A673 (cell line): ENCODE data around the gene FOSL1. TPM values are rescaled to one million over a fixed set of nuclear protein-coding genes. Genes with fewer than 3 reads are reported as not detected.

Experiments used
- BruUV-seq: library from RNA; stranded (reverse); fragments of 400-500 nt; replicated peaks from 2 replicates; lab custom pipeline; 2021; lab: Mats Ljungman, UMichigan
- CTCF ChIA-PET: fragments of 300-600 bp; sonication (Branson Sonifier 250); formaldehyde crosslinking; loops from one replicate; lab custom pipeline; 2022; ENCODE audit warnings: antibody characterized with exemption; lab: Charles Lee
- POLR2A ChIA-PET: fragments of 300-600 bp; sonication (Branson Sonifier 250); formaldehyde crosslinking; loops from one replicate; lab custom pipeline; 2022; ENCODE audit warnings: antibody characterized with exemption; ENCODE audit not compliant: low non-redundant PET; lab: Charles Lee
- DNase-seq: peaks from one replicate; pipeline ENCODE4 v3.0.0-alpha.2; 2015; ENCODE audit warnings: low spot score
- H3K27ac ChIP-seq: fragments of 200-600 bp; sonication (generic); 2 replicates; pipeline ENCODE4 v1.5.1; 2016; ENCODE audit warnings: mixed run types, low read depth, mild to moderate bottlenecking, mixed read lengths, antibody characterized with exemption, low read length; ENCODE audit not compliant: poor library complexity, severe bottlenecking
- H3K27me3 ChIP-seq: fragments of 200-600 bp; sonication (generic); replicated peaks from 2 replicates; pipeline ENCODE4 v1.6.1; 2017; ENCODE audit warnings: mixed run types, low read depth, mild to moderate bottlenecking, mixed read lengths, antibody characterized with exemption, low read length; ENCODE audit not compliant: insufficient read depth, poor library complexity
- H3K36me3 ChIP-seq: fragments of 200-600 bp; sonication (generic); 2 replicates; pipeline ENCODE4 v1.6.1; 2016; ENCODE audit warnings: mixed run types, mild to moderate bottlenecking, mixed read lengths, antibody characterized with exemption, low read length; ENCODE audit not compliant: insufficient read depth, poor library complexity, severe bottlenecking
- H3K4me1 ChIP-seq: fragments of 200-600 bp; sonication (generic); 2 replicates; pipeline ENCODE4 v1.6.1; 2017; ENCODE audit warnings: mixed run types, mild to moderate bottlenecking, mixed read lengths, antibody characterized with exemption, low read length; ENCODE audit not compliant: insufficient read depth, poor library complexity, severe bottlenecking
- H3K4me3 ChIP-seq: fragments of 200-600 bp; sonication (generic); 2 replicates; pipeline ENCODE4 v1.5.1; 2016; ENCODE audit warnings: low read depth, mixed run types, mild to moderate bottlenecking, mixed read lengths, low read length; ENCODE audit not compliant: poor library complexity, severe bottlenecking
- H3K9me3 ChIP-seq: fragments of 200-600 bp; sonication (generic); 2 replicates; pipeline ENCODE4 v1.6.1; 2016; ENCODE audit warnings: mixed run types, low read depth, mild to moderate bottlenecking, mixed read lengths, antibody characterized with exemption, low read length; ENCODE audit not compliant: poor library complexity, severe bottlenecking
- CTCF ChIP-seq: fragments of 300-800, 200-600 bp; sonication (generic); conservative IDR thresholded peaks from 2 replicates; pipeline ENCODE4 v1.5.1; 2017; ENCODE audit warnings: low read depth, mild to moderate bottlenecking, antibody characterized with exemption, low read length, moderate library complexity, mixed read lengths
- EZH2 ChIP-seq: fragments of 200-600 bp; sonication (generic); IDR thresholded peaks from 2 replicates; pipeline ENCODE4 v1.6.1; 2017; ENCODE audit warnings: borderline replicate concordance, low read depth, mild to moderate bottlenecking, mixed read lengths, antibody characterized with exemption, low read length; ENCODE audit not compliant: poor library complexity, severe bottlenecking
- intact Hi-C: fragments of 100-400 bp; cut with micrococcal nuclease; formaldehyde crosslinking; loops from one replicate; pipeline ENCODE4 v1.10.0; 2022; ENCODE audit not compliant: unreplicated experiment
- total RNA-seq: library from RNA; stranded (reverse); gene quantifications from 2 replicates; pipeline ENCODE4 v1.2.3, GENCODE V29; 2021

FOSL1 gene
- total RNA-seq, 1 experiment from 2014 or later = 29.0 TPM

DNA sequence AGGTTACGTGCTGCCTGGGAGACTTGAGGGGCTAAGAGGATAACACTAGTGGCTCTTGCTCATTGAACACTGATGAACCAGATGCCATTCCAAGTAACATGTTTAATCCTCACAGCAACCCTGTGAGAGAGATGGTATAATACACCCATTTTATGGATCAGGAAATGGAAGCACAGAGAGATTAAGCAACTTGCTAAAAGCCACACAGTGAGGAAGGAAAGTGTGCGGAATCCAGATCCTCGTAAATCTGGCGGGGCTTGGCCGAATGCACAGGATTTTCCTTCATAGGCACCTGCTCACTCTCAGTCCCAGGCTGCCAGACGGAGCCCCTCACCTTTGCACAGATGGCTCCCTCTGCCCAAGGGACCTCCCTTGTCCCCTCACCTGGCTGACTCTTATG, 7.7 kb upstream of the FOSL1 start:
- intact Hi-C loops = no loop called here
- POLR2A ChIA-PET = no interaction called here
- no peak overlapping the region for H3K27ac ChIP-seq
- no peaks in the 10 kb centered on the region for H3K27me3 ChIP-seq
- no peaks in the 10 kb centered on the region for H3K36me3 ChIP-seq
- DNase-seq = no peak
- peaks cover 13% of the 10 kb centered on the region for H3K4me1 ChIP-seq
- CTCF ChIA-PET = no interaction called here
- no peak overlapping the region for H3K4me3 ChIP-seq
- no peaks in the 10 kb centered on the region for H3K9me3 ChIP-seq
- TF ChIP-seq CTCF = no peak
- no peak for TF ChIP-seq EZH2
- no TSS peak for BruUV-seq

GRCh38 chr11:65906602-65907001, 6.4 kb upstream of the FOSL1 start:
- no peak overlapping the region for H3K27ac ChIP-seq
- no TSS peak for BruUV-seq
- H3K4me1 ChIP-seq = peaks cover 6% of the 10 kb centered on the region
- H3K27me3 ChIP-seq = no peaks in the 10 kb centered on the region
- POLR2A ChIA-PET = no interaction called here
- no peaks in the 10 kb centered on the region for H3K9me3 ChIP-seq
- DNase-seq = no peak
- CTCF ChIA-PET = no interaction called here
- intact Hi-C loops = no loop called here
- H3K4me3 ChIP-seq = no peak overlapping the region
- TF ChIP-seq EZH2 (no peak), CTCF (no peak)
- no peaks in the 10 kb centered on the region for H3K36me3 ChIP-seq

- POLR2A ChIA-PET = no interaction called here
- no peak for DNase-seq
- no peaks in the 10 kb centered on the region for H3K9me3 ChIP-seq
- H3K4me1 ChIP-seq = peaks cover 6% of the 10 kb centered on the region
- no peaks in the 10 kb centered on the region for H3K36me3 ChIP-seq
- H3K4me3 ChIP-seq = no peak overlapping the region
- TF ChIP-seq EZH2 = no peak
- TF ChIP-seq CTCF = no peak
- no peak overlapping the region for H3K27ac ChIP-seq
- intact Hi-C loops = no loop called here
- CTCF ChIA-PET = interaction anchor here (0.6 kb wide), 1 partner anchor 16 kb away, joined by 9 read pairs; the partner anchor contains the start of gene FIBP
- no TSS peak for BruUV-seq
- H3K27me3 ChIP-seq = no peaks in the 10 kb centered on the region
Measured at GRCh38 chr11:65903715-65904114, 3.5 kb upstream of the FOSL1 start.
